ENCODE results near the gene PRR5.

Gene PRR5

GRCh38 chr22:44729391-44730021 lies 27.5 kb downstream of the PRR5 start:
- H3K27ac ChIP-seq (ENCODE audit: poor library complexity, severe bottlenecking) = no peak overlapping the region
- TF ChIP-seq CTCF (IDR thresholded peaks at IDR 0.05; ENCODE audit: poor library complexity, severe bottlenecking) = no peak
- no peak for ATAC-seq (ENCODE audit: low read depth)
- no peaks in the 10 kb centered on the region for H3K9me3 ChIP-seq (ENCODE audit: severe bottlenecking)
- H3K4me1 ChIP-seq (ENCODE audit: insufficient read depth, poor library complexity, severe bottlenecking) = no peaks in the 10 kb centered on the region
- no peak for DNase-seq (ENCODE audit: low spot score)
- no peaks in the 10 kb centered on the region for H3K27me3 ChIP-seq (ENCODE audit: insufficient read depth, poor library complexity, severe bottlenecking)
- H3K4me3 ChIP-seq (ENCODE audit: severe bottlenecking) = no peak overlapping the region
- H3K36me3 ChIP-seq (ENCODE audit: low read depth) = no peaks in the 10 kb centered on the region

- no peaks in the 10 kb centered on the region for H3K4me1 ChIP-seq (ENCODE audit: insufficient read depth, poor library complexity, severe bottlenecking)
- H3K4me3 ChIP-seq (ENCODE audit: severe bottlenecking) = no peak overlapping the region
- no peak for DNase-seq (ENCODE audit: low spot score)
- H3K27me3 ChIP-seq (ENCODE audit: insufficient read depth, poor library complexity, severe bottlenecking) = no peaks in the 10 kb centered on the region
- H3K27ac ChIP-seq (ENCODE audit: poor library complexity, severe bottlenecking) = no peak overlapping the region
- no peaks in the 10 kb centered on the region for H3K9me3 ChIP-seq (ENCODE audit: severe bottlenecking)
- no peaks in the 10 kb centered on the region for H3K36me3 ChIP-seq (ENCODE audit: low read depth)
- no peak for TF ChIP-seq CTCF (IDR thresholded peaks at IDR 0.05; ENCODE audit: poor library complexity, severe bottlenecking)
- ATAC-seq (ENCODE audit: low read depth) = no peak
Measured at GRCh38 chr22:44730022-44730393, 28.0 kb downstream of the PRR5 start.

GRCh38 chr22:44730490-44731356 lies 28.7 kb downstream of the PRR5 start:
- Histone ChIP-seq H3K36me3 (ENCODE audit: low read depth) (no peaks in the 10 kb centered on the region), H3K27ac (ENCODE audit: poor library complexity, severe bottlenecking) (no peak overlapping the region), H3K4me3 (ENCODE audit: severe bottlenecking) (no peak overlapping the region), H3K4me1 (ENCODE audit: insufficient read depth, poor library complexity, severe bottlenecking) (no peaks in the 10 kb centered on the region), H3K9me3 (ENCODE audit: severe bottlenecking) (no peaks in the 10 kb centered on the region), H3K27me3 (ENCODE audit: insufficient read depth, poor library complexity, severe bottlenecking) (no peaks in the 10 kb centered on the region)
- DNase-seq (ENCODE audit: low spot score) = no peak
- no peak for TF ChIP-seq CTCF (IDR thresholded peaks at IDR 0.05; ENCODE audit: poor library complexity, severe bottlenecking)
- ATAC-seq (ENCODE audit: low read depth) = no peak

DNA sequence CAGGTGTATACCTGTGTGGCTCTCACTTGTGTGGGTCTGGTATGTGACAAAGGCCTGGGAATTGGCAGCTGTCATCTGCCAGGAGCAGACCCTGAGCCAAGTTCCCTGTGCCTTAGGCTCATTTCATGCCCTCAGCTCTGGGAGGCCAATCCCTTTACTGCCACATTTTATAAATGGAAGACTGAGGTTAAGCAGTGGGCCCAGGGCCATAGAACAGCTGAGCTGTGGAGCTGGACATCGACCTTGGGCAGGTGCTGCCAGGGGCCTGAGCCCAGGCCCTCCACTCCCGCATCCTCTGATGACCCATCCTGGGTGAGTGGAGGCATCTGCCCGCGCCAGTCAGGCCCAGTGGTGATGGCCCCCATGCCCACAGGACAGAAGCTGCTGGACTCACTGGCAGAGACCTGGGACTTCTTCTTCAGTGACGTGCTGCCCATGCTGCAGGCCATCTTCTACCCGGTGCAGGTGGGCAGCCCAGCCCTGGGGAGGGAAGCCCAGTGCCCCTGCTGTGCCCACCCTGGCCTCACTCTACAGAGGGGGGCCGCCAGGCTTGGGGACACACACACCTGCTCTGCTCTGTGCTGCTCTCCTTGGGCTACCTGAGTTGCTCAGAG lies 29.5 kb downstream of the PRR5 start:
- Histone ChIP-seq H3K4me1 (ENCODE audit: insufficient read depth, poor library complexity, severe bottlenecking) (no peaks in the 10 kb centered on the region), H3K27me3 (ENCODE audit: insufficient read depth, poor library complexity, severe bottlenecking) (no peaks in the 10 kb centered on the region), H3K4me3 (ENCODE audit: severe bottlenecking) (no peak overlapping the region), H3K36me3 (ENCODE audit: low read depth) (no peaks in the 10 kb centered on the region), H3K9me3 (ENCODE audit: severe bottlenecking) (no peaks in the 10 kb centered on the region), H3K27ac (ENCODE audit: poor library complexity, severe bottlenecking) (no peak overlapping the region)
- TF ChIP-seq CTCF (IDR thresholded peaks at IDR 0.05; ENCODE audit: poor library complexity, severe bottlenecking) = no peak
- no peak for DNase-seq (ENCODE audit: low spot score)
- no peak for ATAC-seq (ENCODE audit: low read depth)

Data from RWPE2 (cell line).